H9 (cell line): ENCODE results near the gene RAB19. TPM values are rescaled to one million over a fixed set of nuclear protein-coding genes. Genes with fewer than 3 reads are reported as not detected.

Experiments
- DNase-seq: peaks from one replicate; pipeline ENCODE4 v3.0.0-alpha.2; 2017
- H2AFZ ChIP-seq: one replicate; pipeline ENCODE4 v1.6.1; 2013; ENCODE audit warnings: mild to moderate bottlenecking, low read length, control low read depth, moderate library complexity
- H2AK5ac ChIP-seq: 2 replicates; pipeline ENCODE4 v1.6.1; 2013; ENCODE audit warnings: low read length, control low read depth, mixed read lengths; ENCODE audit not compliant: insufficient read length
- H2BK120ac ChIP-seq: one replicate; pipeline ENCODE4 v1.6.1; 2013; ENCODE audit warnings: low read depth, mild to moderate bottlenecking, low read length, control low read depth, inconsistent platforms; ENCODE audit not compliant: poor library complexity, severe bottlenecking
- H2BK12ac ChIP-seq: 2 replicates; pipeline ENCODE4 v1.6.1; 2013; ENCODE audit warnings: low read length, control low read depth, mixed read lengths, low read depth; ENCODE audit not compliant: insufficient read length
- H2BK15ac ChIP-seq: 2 replicates; pipeline ENCODE4 v1.6.1; 2013; ENCODE audit warnings: low read depth, low read length, control low read depth
- H2BK20ac ChIP-seq: one replicate; pipeline ENCODE4 v1.6.1; 2013; ENCODE audit warnings: low read depth, mild to moderate bottlenecking, low read length, control low read depth, inconsistent platforms; ENCODE audit not compliant: poor library complexity, severe bottlenecking
- H2BK5ac ChIP-seq: 2 replicates; pipeline ENCODE4 v1.6.1; 2013; ENCODE audit warnings: low read length, control low read depth, mixed read lengths; ENCODE audit not compliant: insufficient read length
- H3K14ac ChIP-seq: 2 replicates; pipeline ENCODE4 v1.6.1; 2013; ENCODE audit warnings: low read length, control low read depth; ENCODE audit not compliant: insufficient read depth
- H3K18ac ChIP-seq: 2 replicates; pipeline ENCODE4 v1.6.1; 2013; ENCODE audit warnings: low read depth, mild to moderate bottlenecking, mixed read lengths, low read length, control low read depth; ENCODE audit not compliant: insufficient read length
- H3K23ac ChIP-seq: 2 replicates; pipeline ENCODE4 v1.6.1; 2013; ENCODE audit warnings: low read length, control low read depth, mixed read lengths, low read depth; ENCODE audit not compliant: insufficient read length
- H3K23me2 ChIP-seq: 2 replicates; pipeline ENCODE4 v1.6.1; 2013; ENCODE audit warnings: low read depth, mild to moderate bottlenecking, mixed read lengths, low read length, control low read depth; ENCODE audit not compliant: insufficient read length, poor library complexity, severe bottlenecking
- H3K27ac ChIP-seq: 2 replicates; pipeline ENCODE4 v1.5.1; 2013; ENCODE audit warnings: low read length, control low read depth, mixed read lengths, low read depth; ENCODE audit not compliant: insufficient read length
- H3K27me3 ChIP-seq: 2 replicates; pipeline ENCODE4 v1.6.1; 2013; ENCODE audit warnings: low read length, control low read depth, inconsistent platforms; ENCODE audit not compliant: insufficient read depth
- H3K4ac ChIP-seq: 2 replicates; pipeline ENCODE4 v1.6.1; 2013; ENCODE audit warnings: low read depth, mild to moderate bottlenecking, control low read depth, inconsistent platforms, low read length, moderate library complexity
- H3K4me1 ChIP-seq: 2 replicates; pipeline ENCODE4 v1.6.1; 2013; ENCODE audit warnings: low read length, control low read depth, inconsistent platforms; ENCODE audit not compliant: insufficient read depth
- H3K4me2 ChIP-seq: 2 replicates; pipeline ENCODE4 v1.6.1; 2013; ENCODE audit warnings: low read length, control low read depth, mixed read lengths; ENCODE audit not compliant: insufficient read length, insufficient read depth
- H3K56ac ChIP-seq: 2 replicates; pipeline ENCODE4 v1.6.1; 2013; ENCODE audit warnings: low read depth, mild to moderate bottlenecking, mixed read lengths, low read length, control low read depth; ENCODE audit not compliant: insufficient read length
- H3K79me1 ChIP-seq: 2 replicates; pipeline ENCODE4 v1.6.1; 2013; ENCODE audit warnings: low read depth, mild to moderate bottlenecking, moderate library complexity, low read length, control low read depth, inconsistent platforms; ENCODE audit not compliant: insufficient read depth, poor library complexity, severe bottlenecking
- H3K79me2 ChIP-seq: 2 replicates; pipeline ENCODE4 v1.6.1; 2013; ENCODE audit warnings: low read length, control low read depth, inconsistent platforms; ENCODE audit not compliant: insufficient read depth
- H3K9ac ChIP-seq: 2 replicates; pipeline ENCODE4 v1.6.1; 2013; ENCODE audit warnings: low read length, control low read depth, mixed read lengths; ENCODE audit not compliant: insufficient read length; ENCODE audit errors: extremely low read depth
- H3K9me3 ChIP-seq: one replicate; pipeline ENCODE4 v1.6.1; 2013; ENCODE audit warnings: low read depth, low read length, inconsistent platforms; ENCODE audit not compliant: control insufficient read depth
- H3T11ph ChIP-seq: one replicate; pipeline ENCODE4 v1.6.1; 2013; ENCODE audit warnings: mild to moderate bottlenecking, low read length, control low read depth, inconsistent platforms
- H4K20me1 ChIP-seq: one replicate; pipeline ENCODE4 v1.6.1; 2013; ENCODE audit not compliant: control insufficient read depth, insufficient read length, insufficient read depth
- H4K5ac ChIP-seq: 2 replicates; pipeline ENCODE4 v1.6.1; 2013; ENCODE audit warnings: low read depth, mild to moderate bottlenecking, mixed read lengths, low read length, control low read depth; ENCODE audit not compliant: insufficient read length
- H4K8ac ChIP-seq: replicated peaks from 2 replicates; pipeline ENCODE4 v1.6.1; 2013; ENCODE audit warnings: low read length, control low read depth, mixed read lengths, low read depth; ENCODE audit not compliant: insufficient read length
- H4K91ac ChIP-seq: 2 replicates; pipeline ENCODE4 v1.6.1; 2013; ENCODE audit warnings: low read depth, mild to moderate bottlenecking, moderate library complexity, mixed read lengths, low read length, control low read depth; ENCODE audit not compliant: insufficient read length
- H3K27ac Mint-ChIP-seq, 3 experiments: 2 replicates in 2 of 3; 3 replicates in 1 of 3; pipeline ENCODE4 v1.8.0; 2020 to 2021; ENCODE audit warnings: mixed read lengths in 3 of 3, mild to moderate bottlenecking in 1 of 3, moderate library complexity in 1 of 3
- H3K27me3 Mint-ChIP-seq: 2 replicates; pipeline ENCODE4 v1.8.0; 2021; ENCODE audit warnings: low read depth, mild to moderate bottlenecking, moderate library complexity, mixed read lengths
- H3K36me3 Mint-ChIP-seq, 3 experiments: 2 replicates in 2 of 3; 3 replicates in 1 of 3; pipeline ENCODE4 v1.8.0; 2020 to 2021; ENCODE audit warnings: low read depth in 3 of 3, mixed read lengths in 3 of 3; ENCODE audit not compliant: insufficient read depth in 1 of 3
- H3K4me1 Mint-ChIP-seq, 2 experiments: 2 replicates each; pipeline ENCODE4 v1.8.0; 2020; ENCODE audit warnings: mixed read lengths in 2 of 2
- H3K4me3 Mint-ChIP-seq, 2 experiments: 2 replicates in 1 of 2; 3 replicates in 1 of 2; pipeline ENCODE4 v1.8.0; 2020 to 2021; ENCODE audit warnings: mild to moderate bottlenecking in 2 of 2, mixed read lengths in 2 of 2, moderate library complexity in 1 of 2
- H3K9me3 Mint-ChIP-seq, 2 experiments: 2 replicates in 1 of 2; 3 replicates in 1 of 2; pipeline ENCODE4 v1.8.0; 2020; ENCODE audit warnings: mild to moderate bottlenecking in 2 of 2, mixed read lengths in 2 of 2, moderate library complexity in 1 of 2
- WGBS: extraction: QIAGEN DNeasy Blood & Tissue Kit; methylation state at CpG from one replicate; pipeline ENCODE4 v1.1.7; 2013; ENCODE audit warnings: missing lambda C conversion rate, low lambda C conversion rate, mixed read lengths; ENCODE audit not compliant: insufficient read length; ENCODE audit errors: extremely low coverage; 5-methylcytosine and 5-hydroxymethylcytosine counted together
- total RNA-seq: library from RNA; stranded (reverse); gene quantifications from 2 replicates; pipeline ENCODE4 v1.2.1, GENCODE V29; 2021
- TF ChIP-seq, protein P1 (sequence below): fragments of 200-600 bp; sonication (generic); conservative IDR thresholded peaks from 3 replicates; pipeline ENCODE4 v1.8.0; 2021; ENCODE audit warnings: antibody characterized with exemption, mild to moderate bottlenecking

RAB19 gene
- total RNA-seq, 1 experiment from 2014 or later = 15.1 TPM

DNA sequence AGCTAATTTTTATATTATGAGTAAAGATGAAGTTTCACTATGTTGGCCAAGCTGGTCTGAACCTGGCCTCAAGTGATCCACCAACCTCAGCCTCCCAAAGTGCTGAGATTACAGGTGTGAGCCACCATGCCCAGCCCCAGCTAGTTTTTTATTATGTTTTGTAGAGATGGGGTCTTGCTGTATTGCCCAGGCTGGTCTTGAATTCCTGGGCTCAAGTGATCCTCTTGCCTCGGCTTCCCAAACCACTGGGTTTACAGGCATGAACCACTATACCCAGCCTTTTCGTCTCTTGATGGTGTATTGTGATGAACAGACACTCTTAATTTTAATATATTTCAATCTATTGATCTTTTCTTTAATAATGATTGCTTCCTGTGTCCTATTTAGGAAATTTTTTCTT is 17.7 kb downstream of the RAB19 start:
- Histone ChIP-seq H3K23me2 (no peaks in the 10 kb centered on the region), H3K4me2 (no peak overlapping the region), H3K4me1 (no peaks in the 10 kb centered on the region), H2BK12ac (no peak overlapping the region), H3K27me3 (no peaks in the 10 kb centered on the region), H3K23ac (no peak overlapping the region), H3K18ac (no peak overlapping the region), H3K14ac (no peak overlapping the region), H2BK5ac (no peak overlapping the region), H2AK5ac (no peak overlapping the region), H3K4ac (no peak overlapping the region), H2BK120ac (no peak overlapping the region), H3K79me1 (no peaks in the 10 kb centered on the region), H3K27ac (no peak overlapping the region), H2AFZ (no peak overlapping the region), H3K79me2 (no peaks in the 10 kb centered on the region), H2BK20ac (no peak overlapping the region), H3K56ac (no peak overlapping the region), H4K20me1 (no peaks in the 10 kb centered on the region), H2BK15ac (no peak overlapping the region), H4K8ac (no peak overlapping the region), H4K5ac (no peak overlapping the region), H3T11ph (no peak overlapping the region), H3K9me3 (no peaks in the 10 kb centered on the region), H3K9ac (no peak overlapping the region), H4K91ac (no peak overlapping the region)
- whole genome bisulfite sequencing = no CpG with 5 or more reads among the region's 2 CpGs
- no peak for DNase-seq
- no peak overlapping the region for H3K27ac Mint-ChIP-seq
- no peaks in the 10 kb centered on the region for H3K9me3 Mint-ChIP-seq
- no peak overlapping the region for H3K4me3 Mint-ChIP-seq
- H3K36me3 Mint-ChIP-seq = peaks cover 0 to 12% (median 6%) of the 10 kb centered on the region in 3 experiments; a peak in 3 of 7 replicates
- TF ChIP-seq, protein P1, sequence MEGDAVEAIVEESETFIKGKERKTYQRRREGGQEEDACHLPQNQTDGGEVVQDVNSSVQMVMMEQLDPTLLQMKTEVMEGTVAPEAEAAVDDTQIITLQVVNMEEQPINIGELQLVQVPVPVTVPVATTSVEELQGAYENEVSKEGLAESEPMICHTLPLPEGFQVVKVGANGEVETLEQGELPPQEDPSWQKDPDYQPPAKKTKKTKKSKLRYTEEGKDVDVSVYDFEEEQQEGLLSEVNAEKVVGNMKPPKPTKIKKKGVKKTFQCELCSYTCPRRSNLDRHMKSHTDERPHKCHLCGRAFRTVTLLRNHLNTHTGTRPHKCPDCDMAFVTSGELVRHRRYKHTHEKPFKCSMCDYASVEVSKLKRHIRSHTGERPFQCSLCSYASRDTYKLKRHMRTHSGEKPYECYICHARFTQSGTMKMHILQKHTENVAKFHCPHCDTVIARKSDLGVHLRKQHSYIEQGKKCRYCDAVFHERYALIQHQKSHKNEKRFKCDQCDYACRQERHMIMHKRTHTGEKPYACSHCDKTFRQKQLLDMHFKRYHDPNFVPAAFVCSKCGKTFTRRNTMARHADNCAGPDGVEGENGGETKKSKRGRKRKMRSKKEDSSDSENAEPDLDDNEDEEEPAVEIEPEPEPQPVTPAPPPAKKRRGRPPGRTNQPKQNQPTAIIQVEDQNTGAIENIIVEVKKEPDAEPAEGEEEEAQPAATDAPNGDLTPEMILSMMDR = no peak
- no peaks in the 10 kb centered on the region for H3K27me3 Mint-ChIP-seq
- H3K4me1 Mint-ChIP-seq = no peaks in the 10 kb centered on the region
